GM12878 (cell line): ENCODE data around the gene HORMAD2. TPM values are rescaled to one million over a fixed set of nuclear protein-coding genes. Genes with fewer than 3 reads are reported as not detected.

Experiments used
- ATAC-seq: fragments of 200-7000 bp; cut with Tn5 transposase; 3 replicates; pipeline ENCODE4 v1.9.1; 2020; ENCODE audit warnings: mild to moderate bottlenecking, moderate library complexity
- BruUV-seq: library from RNA; stranded (reverse); fragments of 400-500 nt; replicated peaks from 2 replicates; lab custom pipeline; 2021; lab: Mats Ljungman, UMichigan
- CTCF ChIA-PET: fragments of 300-600 bp; sonication (Branson Sonifier 250); formaldehyde crosslinking; extraction: SDS; loops from one replicate; lab custom pipeline; 2021; ENCODE audit warnings: inconsistent platforms; lab: Yijun Ruan, JAX
- POLR2A ChIA-PET: fragments of 350-600 bp; formaldehyde crosslinking; extraction: SDS; loops from one replicate; lab custom pipeline; 2021; ENCODE audit warnings: inconsistent platforms; lab: Charles Lee
- RAD21 ChIA-PET: fragments of 300-600 bp; sonication (Branson Sonifier 250); formaldehyde crosslinking; loops from one replicate; lab custom pipeline; 2023; ENCODE audit warnings: antibody characterized with exemption; ENCODE audit not compliant: unreplicated experiment; lab: Charles Lee
- SMC1A ChIA-PET: fragments of 300-600 bp; sonication (Branson Sonifier 250); formaldehyde crosslinking; loops from one replicate; lab custom pipeline; 2023; ENCODE audit not compliant: unreplicated experiment, uncharacterized antibody; lab: Charles Lee
- DNase-seq: peaks from one replicate; pipeline ENCODE4 v3.0.0-alpha.2; 2011; ENCODE audit warnings: low read depth, low spot score
- FAIRE-seq: peaks from 3 replicates; lab custom pipeline; 2011; peaks lifted over from hg19 to GRCh38; lab: Jason Lieb, UNC
- H2AFZ ChIP-seq: 2 replicates; pipeline ENCODE4 v1.6.0; 2011; ENCODE audit warnings: low read depth, low read length, control low read depth; ENCODE audit not compliant: control insufficient read depth
- H3K27ac ChIP-seq: 2 replicates; pipeline ENCODE4 v1.5.1; 2011; ENCODE audit warnings: control low read depth; ENCODE audit not compliant: control insufficient read depth, insufficient read depth
- H3K27me3 ChIP-seq, 2 experiments: replicated peaks in 1 of 2; 2 replicates each; pipeline versions ENCODE4 v1.6.0 to v1.6.1; 2011; ENCODE audit warnings: low read length in 1 of 2; ENCODE audit not compliant: control insufficient read depth in 2 of 2, insufficient read depth in 2 of 2
- H3K36me3 ChIP-seq, 2 experiments: 2 replicates each; pipeline ENCODE4 v1.5.1; 2011; ENCODE audit warnings: low read length in 1 of 2; ENCODE audit not compliant: control insufficient read depth in 2 of 2, insufficient read depth in 2 of 2
- H3K4me1 ChIP-seq: 2 replicates; pipeline ENCODE4 v1.6.1; 2011; ENCODE audit warnings: mild to moderate bottlenecking, low read length, moderate library complexity, mixed read lengths; ENCODE audit not compliant: control insufficient read depth, insufficient read depth
- H3K4me2 ChIP-seq: 2 replicates; pipeline ENCODE4 v1.6.0; 2011; ENCODE audit warnings: control low read depth; ENCODE audit not compliant: control insufficient read depth, insufficient read depth
- H3K4me3 ChIP-seq: fragments of 200-600 bp; sonication (generic); 2 replicates; pipeline ENCODE4 v1.5.1; 2016
- H3K79me2 ChIP-seq: 2 replicates; pipeline ENCODE4 v1.6.0; 2011; ENCODE audit warnings: low read length; ENCODE audit not compliant: control insufficient read depth, insufficient read depth
- H3K9ac ChIP-seq: 2 replicates; pipeline ENCODE4 v1.8.0; 2011; ENCODE audit warnings: low read length, control low read depth, mixed read lengths; ENCODE audit not compliant: control insufficient read depth, insufficient read depth
- H3K9me3 ChIP-seq: replicated peaks from 3 replicates; pipeline ENCODE4 v1.5.1; 2011; ENCODE audit warnings: mild to moderate bottlenecking, low read length; ENCODE audit not compliant: control insufficient read depth, insufficient read depth
- H4K20me1 ChIP-seq: 2 replicates; pipeline ENCODE4 v1.6.0; 2011; ENCODE audit not compliant: control insufficient read depth, insufficient read depth
- ATF2 ChIP-seq: IDR thresholded peaks from 2 replicates; pipeline ENCODE4 v1.6.1; 2012; ENCODE audit warnings: low read length, inconsistent platforms
- BMI1 ChIP-seq: fragments of 450-650 bp; IDR thresholded peaks from 2 replicates; pipeline ENCODE4 v1.6.1; 2016; ENCODE audit warnings: mild to moderate bottlenecking, moderate library complexity, borderline replicate concordance
- E2F4 ChIP-seq: IDR thresholded peaks from 2 replicates; pipeline ENCODE4 v1.6.1; 2012; ENCODE audit warnings: low read depth, low read length, improper control_type of control experiment
- ESRRA ChIP-seq: IDR thresholded peaks from 2 replicates; pipeline ENCODE4 v1.6.1; 2012; ENCODE audit warnings: mild to moderate bottlenecking, low read length, improper control_type of control experiment
- EZH2 ChIP-seq: IDR thresholded peaks from 2 replicates; pipeline ENCODE4 v1.6.1; 2012; ENCODE audit warnings: low read depth, mild to moderate bottlenecking, control low read depth, inconsistent platforms, low read length, borderline replicate concordance; ENCODE audit not compliant: control insufficient read depth
- FOS ChIP-seq: IDR thresholded peaks from 3 replicates; pipeline ENCODE4 v1.6.1; 2011; ENCODE audit warnings: borderline replicate concordance; ENCODE audit not compliant: insufficient read length; ENCODE audit errors: extremely low read depth
- GABPA ChIP-seq: IDR thresholded peaks from 2 replicates; pipeline ENCODE4 v1.6.1; 2014; ENCODE audit warnings: antibody characterized with exemption, low read depth, mild to moderate bottlenecking, inconsistent platforms
- IRF4 ChIP-seq: IDR thresholded peaks from 2 replicates; pipeline ENCODE4 v1.6.1; 2011; ENCODE audit warnings: low read depth, low read length
- KDM1A ChIP-seq: fragments of 200-600 bp; sonication (generic); IDR thresholded peaks from 2 replicates; pipeline ENCODE4 v1.6.1; 2016; ENCODE audit warnings: borderline replicate concordance
- NFXL1 ChIP-seq: fragments of 450-650 bp; IDR thresholded peaks from 2 replicates; pipeline ENCODE4 v1.6.1; 2017; ENCODE audit warnings: antibody characterized with exemption, mild to moderate bottlenecking, borderline replicate concordance
- POLR2AphosphoS5 ChIP-seq: IDR thresholded peaks from 2 replicates; pipeline ENCODE4 v1.6.1; 2011; ENCODE audit warnings: mild to moderate bottlenecking, low read length, inconsistent platforms
- POU2F2 ChIP-seq: IDR thresholded peaks from 3 replicates; pipeline ENCODE4 v1.6.1; 2011; ENCODE audit warnings: low read depth, mild to moderate bottlenecking, low read length, borderline replicate concordance
- SMAD5 ChIP-seq: IDR thresholded peaks from 2 replicates; pipeline ENCODE4 v1.6.1; 2016; ENCODE audit warnings: antibody characterized with exemption, low read depth
- SP1 ChIP-seq: IDR thresholded peaks from one replicate; pipeline ENCODE4 v1.6.1; 2011; ENCODE audit warnings: low read depth, low read length
- ZBTB40 ChIP-seq: fragments of 450-650 bp; IDR thresholded peaks from 2 replicates; pipeline ENCODE4 v1.6.1; 2016; ENCODE audit warnings: mild to moderate bottlenecking, moderate library complexity, borderline replicate concordance
- ZNF24 ChIP-seq: fragments of 450-650 bp; IDR thresholded peaks from 2 replicates; pipeline ENCODE4 v1.6.1; 2017; ENCODE audit warnings: antibody characterized with exemption, mild to moderate bottlenecking
- ZSCAN29 ChIP-seq: fragments of 450-650 bp; IDR thresholded peaks from 2 replicates; pipeline ENCODE4 v1.6.1; 2017; ENCODE audit warnings: mild to moderate bottlenecking, moderate library complexity
- ZZZ3 ChIP-seq: IDR thresholded peaks from 2 replicates; pipeline ENCODE4 v1.6.1; 2011; ENCODE audit warnings: low read depth; ENCODE audit not compliant: control insufficient read depth, insufficient read length
- WGBS: methylation state at CpG from one replicate; pipeline ENCODE4 v1.1.6; 2016; ENCODE audit warnings: low lambda C conversion rate; ENCODE audit not compliant: insufficient replicate concordance, insufficient coverage; ENCODE audit errors: missing lambda C conversion rate; 5-methylcytosine and 5-hydroxymethylcytosine counted together
- in situ Hi-C: fragments of 300-500 bp; cut with MboI; formaldehyde crosslinking; loops from 9 replicates; pipeline ENCODE4 v1.14.3; 2018; ENCODE audit warnings: mixed read lengths
- intact Hi-C: fragments of 100-400 bp; cut with micrococcal nuclease; formaldehyde crosslinking; loops from one replicate; pipeline ENCODE4 v1.14.2; 2022; ENCODE audit not compliant: unreplicated experiment
- polyA plus RNA-seq, 11 experiments: library from polyadenylated mRNA; depleted of rRNA in 4 of 11; unstranded in 6 of 11; stranded (reverse) in 5 of 11; fragments of >200 nt; fragmentation: Nextera tagmentation in 4 of 11; fragmentation: Illumina TruSeq in 1 of 11; extraction: Ambion mirVana in 4 of 11; extraction: Trizol in 1 of 11; gene quantifications; 1 replicate in 1 of 11; 2 replicates in 10 of 11; pipeline versions ENCODE4 v1.2.1 to v1.2.3, GENCODE V29; 2011 to 2016; ENCODE audit warnings: inconsistent platforms in 2 of 11, missing spikeins in 2 of 11, low read depth in 1 of 11
- total RNA-seq, 4 experiments: library from RNA; depleted of rRNA in 3 of 4; stranded (reverse); fragments of >200 nt in 3 of 4; fragmentation: Illumina TruSeq in 1 of 4; extraction: Trizol in 1 of 4; gene quantifications; 2 replicates each; pipeline versions ENCODE4 v1.2.1 to v1.2.3, GENCODE V29; 2013 to 2021

HORMAD2 gene
- total and polyA plus RNA-seq, 10 of the 15 experiments (the other 5 are each of a cell fraction or from before 2014, with no cell fraction given): 0.07 to 0.13 TPM; not detected in 8

- no peak for DNase-seq
- Histone ChIP-seq H3K4me1 (no peaks in the 10 kb centered on the region), H3K4me3 (no peak overlapping the region), H2AFZ (no peak overlapping the region), H3K27me3 (no peaks in the 10 kb centered on the region; a peak in 1 of 4 replicates), H3K9me3 (no peaks in the 10 kb centered on the region), H3K79me2 (no peaks in the 10 kb centered on the region), H3K9ac (no peak overlapping the region), H3K36me3 (no peaks in the 10 kb centered on the region), H4K20me1 (no peaks in the 10 kb centered on the region), H3K27ac (no peak overlapping the region), H3K4me2 (no peak overlapping the region)
- ChIA-PET RAD21 (interaction anchor here (1.6 kb wide), 1 partner anchor 38 kb away, joined by 3 read pairs; no protein-coding TSS in a partner anchor), CTCF (interaction anchor here (0.6 to 1.5 kb wide), 3 partner anchors 23 to 617 kb away, joined by 3 read pairs; no protein-coding TSS in a partner anchor), POLR2A (no interaction called here), SMC1A (no interaction called here)
- no peak for FAIRE-seq
- 53% methylated on average over 11 of the region's 11 CpGs for WGBS
- in situ Hi-C loops (no loop called here), intact Hi-C loops (no loop called here)
- ATAC-seq: no peak
- no TSS peak for BruUV-seq
- TF ChIP-seq SMAD5: no peak
- TF ChIP-seq KDM1A: no peak
- no peak for TF ChIP-seq POLR2AphosphoS5
- no peak for TF ChIP-seq ESRRA
- TF ChIP-seq NFXL1: no peak
- TF ChIP-seq EZH2: no peak
- TF ChIP-seq ZSCAN29: no peak
- no peak for TF ChIP-seq ZBTB40
- TF ChIP-seq IRF4: no peak
- TF ChIP-seq SP1: no peak
- TF ChIP-seq ATF2: no peak
- no peak for TF ChIP-seq ZZZ3
- no peak for TF ChIP-seq FOS
- TF ChIP-seq E2F4: no peak
- no peak for TF ChIP-seq ZNF24
- no peak for TF ChIP-seq POU2F2
- TF ChIP-seq GABPA: no peak
- TF ChIP-seq BMI1: no peak
These were observed 78.7 kb downstream of the HORMAD2 start for GRCh38 chr22:30158744-30159500.
